GM18508 (cell line): Measurements from ENCODE around the gene CAPZB.

Experiments used
- ATAC-seq: cut with Tn5 transposase; IDR thresholded peaks from one replicate; pipeline ENCODE4 v1.9.1; 2021; ENCODE audit warnings: moderate number of reproducible peaks; ENCODE audit not compliant: insufficient read depth, unreplicated experiment

Gene CAPZB

DNA sequence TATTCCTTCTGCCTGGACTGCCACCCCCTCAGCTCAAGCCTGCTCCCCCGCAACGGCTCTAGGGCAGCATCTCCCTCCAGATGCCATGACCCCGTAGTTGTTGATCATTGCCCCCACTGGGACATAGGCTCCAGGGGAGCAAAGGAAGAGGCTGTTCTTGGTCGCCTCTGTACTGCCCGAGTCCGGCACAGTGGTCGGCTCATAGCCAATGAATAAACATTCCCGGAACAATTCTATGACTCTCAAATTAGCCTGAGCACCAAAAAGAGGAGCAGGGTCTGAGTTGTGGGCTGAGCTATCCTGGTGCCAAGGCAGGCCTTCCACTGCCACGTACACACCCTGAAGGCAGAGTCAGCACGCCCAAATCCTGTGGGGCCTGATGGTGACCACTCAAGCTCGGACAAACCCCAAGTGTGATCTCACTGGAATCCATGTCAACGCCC, 33.1 kb downstream of the CAPZB start:
- no peak for ATAC-seq

DNA sequence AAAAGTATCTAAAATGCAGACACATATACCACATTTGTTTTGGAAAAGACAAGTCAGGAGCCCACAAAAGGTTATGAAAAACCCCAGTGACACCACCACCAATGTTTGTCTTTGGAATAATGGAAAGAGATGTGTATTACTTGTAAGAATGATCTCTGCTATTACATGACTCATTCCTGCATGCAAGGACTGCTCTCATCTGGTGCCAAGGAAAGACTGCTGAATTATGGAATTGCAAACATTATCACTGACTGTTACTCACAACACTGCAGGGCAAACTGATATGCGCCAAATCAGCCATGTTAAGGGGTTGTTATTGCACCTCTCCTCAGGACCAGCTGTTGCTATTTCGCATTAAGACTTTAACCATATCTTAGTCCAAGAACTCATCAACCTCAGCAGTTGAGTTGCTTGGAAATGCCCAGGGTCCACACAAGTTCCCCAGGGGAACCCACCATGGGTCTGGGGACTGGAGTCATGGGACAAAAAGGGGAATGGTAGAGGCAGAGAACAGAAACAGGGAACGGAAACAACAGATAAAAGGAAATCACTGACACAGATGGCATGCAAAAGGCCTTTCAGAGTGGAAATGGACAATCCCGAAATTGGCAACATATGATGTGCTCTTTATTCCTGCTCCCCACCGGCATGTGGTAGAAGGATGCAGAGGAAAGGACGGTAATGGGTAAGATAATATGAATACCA, 34.4 kb downstream of the CAPZB start:
- no peak for ATAC-seq

DNA sequence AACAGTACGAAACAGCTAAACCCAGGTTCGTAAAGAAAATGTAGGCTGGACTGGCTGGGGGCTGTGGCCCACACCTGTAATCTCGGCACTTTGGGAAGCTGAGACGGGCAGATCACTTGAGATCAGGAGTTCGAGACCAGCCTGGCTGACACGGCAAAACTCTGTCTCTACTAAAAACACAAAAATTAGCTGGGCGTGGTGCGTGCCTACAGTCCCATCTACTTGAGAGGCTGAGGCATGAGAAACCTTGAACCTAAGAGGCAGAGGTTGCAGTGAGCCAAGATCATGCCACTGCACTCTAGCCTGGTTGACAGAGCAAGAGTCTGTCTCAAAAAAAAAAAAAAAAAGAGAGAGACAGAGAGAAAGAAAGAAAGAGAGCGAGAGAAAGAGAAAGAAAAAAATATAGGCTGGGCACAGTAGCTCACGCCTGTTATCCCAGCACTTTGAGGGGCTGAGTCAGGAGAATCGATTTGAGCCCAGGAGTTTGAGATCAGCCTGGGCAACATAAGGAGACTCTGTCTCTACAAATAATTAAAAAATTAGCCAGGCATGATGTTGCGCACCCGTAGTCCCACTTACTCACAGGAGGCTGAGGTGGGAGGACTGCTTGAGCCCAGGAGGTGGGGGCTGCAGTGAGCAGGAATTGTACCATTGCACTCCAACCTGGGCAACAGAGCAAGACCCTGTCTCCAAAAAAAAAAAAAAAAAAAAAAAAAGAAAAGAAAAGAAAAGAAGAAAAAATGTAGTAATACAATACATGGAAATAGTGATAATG, 35.7 kb downstream of the CAPZB start:
- ATAC-seq, result no peak

DNA sequence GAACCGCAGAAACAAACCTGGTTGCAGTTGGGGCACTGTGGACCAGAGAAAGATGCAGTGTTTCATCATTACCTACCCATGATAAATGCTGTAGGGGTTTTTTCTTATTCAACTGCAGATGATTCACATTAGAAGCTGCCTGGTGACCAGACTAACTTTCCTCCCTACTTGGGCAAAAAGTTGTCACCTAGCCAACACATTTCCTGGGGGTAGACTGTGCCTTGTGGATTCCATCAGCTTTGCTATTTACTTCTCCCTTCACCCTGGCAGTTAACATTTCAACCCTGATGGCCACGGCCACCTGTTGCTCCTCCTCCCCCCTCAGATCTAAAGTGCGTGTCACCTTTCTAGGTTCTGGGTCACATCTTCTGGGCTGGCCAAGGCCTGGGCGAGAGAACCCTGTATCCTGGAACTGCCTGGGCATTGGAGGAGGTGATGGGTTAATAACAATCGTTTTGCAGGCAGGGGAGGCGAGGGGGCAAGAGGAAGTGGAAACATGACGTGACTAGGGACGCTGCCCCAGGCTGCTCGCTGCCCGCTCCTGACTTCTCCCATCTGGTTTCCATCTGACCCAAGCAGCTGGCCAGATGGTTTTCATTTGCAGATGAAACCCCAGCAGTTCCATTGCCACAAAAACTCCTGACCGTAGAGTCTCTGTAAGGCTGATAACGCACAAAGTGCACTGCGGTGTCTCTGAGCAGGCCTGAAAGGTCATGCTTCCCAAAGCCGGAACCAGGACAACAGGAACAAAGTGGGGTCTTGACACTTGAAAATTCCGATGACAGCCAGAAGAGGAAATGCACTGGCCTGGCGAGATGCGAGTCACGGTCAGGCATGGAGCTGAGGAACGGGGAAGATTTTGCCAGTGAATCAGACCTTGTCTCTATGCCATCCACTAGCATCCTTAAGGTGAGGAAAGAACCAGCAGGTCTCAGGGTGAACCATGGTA, 36.6 kb downstream of the CAPZB start:
- ATAC-seq, result no peak

GRCh38 chr1:19447550-19447949, 37.8 kb downstream of the CAPZB start:
- ATAC-seq, result no peak

DNA sequence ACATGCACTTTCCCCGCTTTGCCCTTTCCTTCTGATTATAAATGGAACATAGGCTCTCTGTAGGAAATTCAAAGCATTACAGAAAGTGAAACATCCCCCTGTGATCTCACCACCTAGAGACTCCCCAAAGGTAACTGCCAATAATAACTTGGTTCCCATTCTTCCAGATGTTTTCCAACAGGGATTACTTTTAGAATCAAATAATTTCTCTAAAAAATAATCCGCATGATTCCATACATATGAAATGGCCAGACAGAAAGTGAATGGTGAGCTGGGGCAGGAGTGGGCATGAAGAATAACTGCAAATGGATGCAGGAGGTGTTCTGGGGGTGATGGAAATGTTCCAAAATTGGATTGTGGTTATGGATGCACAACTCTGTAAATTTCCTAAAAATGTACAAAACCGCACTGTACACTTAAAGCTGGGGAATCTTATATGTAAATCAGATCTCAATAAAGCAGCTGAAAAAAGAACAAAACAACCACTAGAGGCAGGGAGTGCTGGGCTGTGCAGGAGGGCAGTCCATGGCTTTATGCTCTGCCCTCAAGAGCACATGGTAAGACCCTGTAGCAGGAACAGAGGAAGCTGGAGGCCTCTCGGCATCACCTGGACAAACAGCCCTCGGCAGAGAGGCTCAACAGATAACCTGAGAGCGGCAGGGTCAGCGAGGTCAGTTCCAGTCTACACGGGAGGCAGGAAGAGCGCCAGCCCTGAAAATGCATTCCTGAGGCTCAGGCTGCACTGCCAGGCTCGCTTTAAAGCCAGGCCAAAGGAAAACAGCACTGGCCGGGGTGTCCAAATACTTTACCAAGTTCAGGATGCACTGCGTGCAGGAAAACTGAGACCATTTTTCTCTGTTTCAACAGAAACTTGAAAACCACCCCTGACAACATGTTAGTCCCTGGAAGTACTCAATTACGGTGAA, 39.7 kb downstream of the CAPZB start:
- no peak for ATAC-seq

GRCh38 chr1:19444296-19445021, 40.9 kb downstream of the CAPZB start:
- ATAC-seq, result no peak

DNA sequence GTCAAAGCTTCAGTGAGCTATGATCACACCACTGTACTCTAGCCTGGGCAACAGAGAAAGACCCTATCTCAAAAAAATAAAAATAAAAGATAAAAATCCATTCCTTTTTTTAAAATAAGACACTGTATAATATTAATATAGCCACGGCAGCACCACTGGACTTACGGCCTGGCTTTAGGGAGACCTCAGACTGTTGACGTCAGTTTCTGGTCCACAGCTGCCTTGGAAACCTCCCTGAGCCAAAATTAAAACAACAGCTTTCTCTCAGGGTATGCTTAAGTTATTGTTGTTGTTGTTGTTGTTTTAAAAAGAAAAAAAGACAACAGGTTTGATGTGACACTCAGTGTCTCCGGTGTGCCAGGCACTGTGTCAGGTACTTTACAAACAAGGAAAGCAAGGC, 42.0 kb downstream of the CAPZB start:
- no peak for ATAC-seq

DNA sequence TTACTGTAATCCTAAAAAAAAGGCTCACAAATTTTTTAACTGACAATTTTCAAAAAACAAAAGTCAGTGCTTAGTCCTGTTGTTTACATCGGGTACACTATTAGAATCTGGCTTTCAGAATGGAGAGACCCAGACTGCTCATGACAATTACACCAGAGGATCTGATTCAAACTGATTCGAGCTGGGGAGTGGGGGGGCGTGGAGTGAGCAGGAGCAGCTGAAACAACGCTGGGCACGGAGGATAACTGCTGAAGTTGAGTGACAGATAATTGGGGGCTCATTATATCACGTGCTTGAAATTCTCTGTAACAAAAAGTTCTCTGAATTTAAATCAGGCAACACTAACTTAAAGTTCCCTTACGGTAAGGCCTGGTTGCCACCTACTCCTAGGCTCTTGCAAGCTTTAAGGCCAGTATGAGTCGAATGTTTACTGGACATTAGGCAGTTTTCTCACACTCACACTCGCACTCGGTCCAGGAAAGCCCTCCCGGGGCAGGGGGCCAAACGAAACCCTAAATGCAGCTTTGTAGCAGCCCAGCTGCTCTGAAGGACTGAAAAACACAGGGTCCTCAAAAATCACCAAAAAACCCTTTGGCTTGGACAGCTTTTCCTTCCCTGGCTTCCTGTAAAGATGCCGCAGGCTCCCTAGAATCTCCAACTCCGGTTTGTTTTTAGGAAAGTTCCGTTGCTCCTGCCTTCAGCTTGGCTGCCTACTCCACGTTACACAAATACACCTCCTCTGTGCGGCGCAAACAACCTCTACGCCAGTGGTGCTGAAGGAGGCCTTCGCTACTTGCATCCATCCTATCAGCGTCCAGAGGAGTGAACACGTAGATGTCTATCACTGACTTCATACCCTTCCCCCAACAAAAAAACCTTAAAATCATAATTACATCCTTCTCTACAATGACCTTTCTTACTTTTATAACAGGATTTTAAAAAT, 42.9 kb downstream of the CAPZB start:
- no peak for ATAC-seq

GRCh38 chr1:19441048-19441780, 44.1 kb downstream of the CAPZB start:
- ATAC-seq, result no peak

GRCh38 chr1:19439464-19440171, 45.7 kb downstream of the CAPZB start:
- ATAC-seq, result no peak

- no peak for ATAC-seq
These were observed 46.7 kb downstream of the CAPZB start for GRCh38 chr1:19438516-19439195.

GRCh38 chr1:19437891-19438294, 47.4 kb downstream of the CAPZB start:
- ATAC-seq, result no peak

GRCh38 chr1:19436716-19437476, 48.4 kb downstream of the CAPZB start:
- ATAC-seq, result no peak

DNA sequence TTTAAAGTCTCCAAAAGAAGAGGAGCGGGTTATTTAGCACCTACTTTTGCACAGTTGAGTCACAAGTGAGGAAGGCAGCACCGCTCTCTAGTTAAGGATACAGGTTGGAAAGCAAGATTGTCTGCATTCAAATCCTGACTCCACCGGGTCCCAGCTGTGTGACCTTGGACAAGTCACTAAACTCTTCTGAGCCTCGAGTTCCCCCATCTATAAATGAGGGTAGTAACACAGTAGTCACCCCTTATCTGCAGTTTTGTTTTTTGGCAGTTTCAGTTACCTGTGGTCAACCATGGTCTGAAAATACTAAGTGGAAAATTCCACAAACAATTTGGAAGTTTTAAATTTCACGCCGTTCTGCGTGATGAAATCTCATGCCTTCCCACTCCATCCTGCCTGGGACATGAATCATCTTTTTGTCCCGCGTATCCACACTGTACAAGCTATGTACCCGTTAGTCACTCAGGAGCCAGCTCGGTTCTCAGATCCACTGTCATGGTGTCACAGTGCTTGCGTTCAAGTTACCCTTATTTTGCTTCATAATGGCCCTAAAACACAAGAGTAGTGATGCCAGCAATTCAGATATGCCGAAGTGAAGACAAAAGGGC, 49.4 kb downstream of the CAPZB start:
- no peak for ATAC-seq
